ENCODE data around the gene FUT2. TPM values are rescaled to one million over a fixed set of nuclear protein-coding genes. Genes with fewer than 3 reads are reported as not detected.

Gene FUT2
- total and polyA plus RNA-seq, 2 of the 13 experiments (the other 11 are each of a cell fraction or from before 2014, with no cell fraction given), result 0.07 TPM; not detected in 1

DNA sequence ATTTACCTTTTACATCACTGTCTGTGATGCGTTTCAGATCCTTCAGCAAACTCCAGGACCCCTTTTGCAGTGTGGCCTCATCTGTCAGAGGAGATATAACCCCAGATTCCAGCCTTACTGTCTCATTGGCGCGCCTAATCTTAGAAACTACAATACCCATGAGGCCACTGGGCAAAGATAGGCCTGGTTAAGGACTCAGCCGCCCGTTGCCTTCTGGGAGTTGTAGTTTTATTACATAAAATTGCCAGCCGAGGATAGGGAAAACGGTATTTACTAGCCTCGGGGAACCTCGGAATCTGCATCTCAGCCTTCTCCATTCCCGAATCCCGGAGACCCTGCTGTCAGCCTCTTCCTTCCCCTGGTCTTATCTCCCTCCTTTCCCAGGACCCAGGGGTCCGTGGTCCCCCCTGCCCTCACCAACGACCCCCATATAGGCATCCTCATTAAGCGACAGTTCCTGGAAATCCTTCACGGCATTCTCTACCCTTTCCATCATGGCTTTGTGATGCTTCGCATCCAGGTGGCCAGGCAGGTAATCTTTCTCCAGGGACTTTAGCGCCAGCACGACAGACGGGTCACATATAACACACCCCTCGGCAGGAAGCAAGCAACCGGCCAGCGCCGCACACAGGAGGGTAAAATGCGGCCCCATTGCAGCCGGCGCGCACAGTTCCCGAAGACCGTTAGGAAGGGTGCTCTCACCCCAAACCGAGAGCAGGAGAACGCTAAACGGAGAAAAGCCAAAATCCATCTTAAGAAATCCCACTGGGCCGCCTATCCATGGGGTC, 49.6 kb downstream of the FUT2 start:
- no peak overlapping the region for H3K27ac ChIP-seq (ENCODE audit: extremely low read length, insufficient read depth, low read length)
- no peaks in the 10 kb centered on the region for H3K9me3 ChIP-seq (ENCODE audit: low read length)
- intact Hi-C loops (cut with micrococcal nuclease; ENCODE audit: unreplicated experiment), result no loop called here
- FAIRE-seq, result peak; percentile 43
- H2AFZ ChIP-seq (ENCODE audit: low read length), result no peak overlapping the region
- peak; percentile 51 for DNase-seq (ENCODE audit: low spot score)
- H3K4me3 ChIP-seq (replicated peaks in 1 of 3; ENCODE audit: insufficient read depth in 1 of 3, low read depth in 2 of 3, low read length in 3 of 3), result no peak overlapping the region
- H3K9ac ChIP-seq (ENCODE audit: insufficient read depth, low read depth, low read length), result no peak overlapping the region
- H3K36me3 ChIP-seq (replicated peaks in 1 of 2; ENCODE audit: control insufficient read depth in 1 of 2, insufficient read depth in 2 of 2, low read length in 2 of 2), result no peaks in the 10 kb centered on the region
- CTCF ChIA-PET (ENCODE audit: low intra/inter-chr PET ratio, low total read pairs), result no interaction called here
- 66% methylated on average over 31 of the region's 33 CpGs for WGBS (ENCODE audit: low lambda C conversion rate)
- no peaks in the 10 kb centered on the region for H3K79me2 ChIP-seq (ENCODE audit: insufficient read depth, low read length)
- no peaks in the 10 kb centered on the region for H4K20me1 ChIP-seq (ENCODE audit: insufficient read depth, low read length)
- peak overlapping the region; percentile 54 for H3K4me2 ChIP-seq (ENCODE audit: low read depth, low read length)
- in situ Hi-C loops (cut with HindIII; ENCODE audit: extremely low pct_ligation_motif_present, low pct_unique_long_range_greater_than_20kb), result no loop called here
- H3K27me3 ChIP-seq (ENCODE audit: control insufficient read depth in 1 of 2, insufficient read depth in 2 of 2, low read length in 2 of 2), result peaks cover 0 to 1% of the 10 kb centered on the region in 2 experiments; a peak in 1 of 5 replicates
- H3K4me1 ChIP-seq (ENCODE audit: insufficient read depth, low read length), result peaks cover 53% of the 10 kb centered on the region
- no TSS peak for BruUV-seq (replicated peaks)
- POLR2A ChIA-PET, result interaction anchor here (1.1 to 1.3 kb wide), 2 partner anchors 12 to 112 kb away, joined by 3 read pairs; no protein-coding TSS in a partner anchor
- ATAC-seq, result peak; percentile 80
- peak; percentile 23; the same call in 1 of the 2 replicates for TF ChIP-seq SAP130 (CRISPR knock-in tag; IDR thresholded peaks at IDR 0.05; ENCODE audit: low read depth)
- TF ChIP-seq ZNF724P (CRISPR knock-in tag; IDR thresholded peaks at IDR 0.05; ENCODE audit: borderline replicate concordance), result no peak
- peak; percentile 98 for TF ChIP-seq SUZ12 (IDR thresholded peaks at IDR 0.05; ENCODE audit: low read depth, low read length)
- no peak for TF ChIP-seq ZBTB1 (CRISPR knock-in tag; IDR thresholded peaks at IDR 0.05; ENCODE audit: borderline replicate concordance)
- no peak for TF ChIP-seq ZNF589 (CRISPR knock-in tag; conservative IDR thresholded peaks at IDR 0.05)
- TF ChIP-seq, protein P1, sequence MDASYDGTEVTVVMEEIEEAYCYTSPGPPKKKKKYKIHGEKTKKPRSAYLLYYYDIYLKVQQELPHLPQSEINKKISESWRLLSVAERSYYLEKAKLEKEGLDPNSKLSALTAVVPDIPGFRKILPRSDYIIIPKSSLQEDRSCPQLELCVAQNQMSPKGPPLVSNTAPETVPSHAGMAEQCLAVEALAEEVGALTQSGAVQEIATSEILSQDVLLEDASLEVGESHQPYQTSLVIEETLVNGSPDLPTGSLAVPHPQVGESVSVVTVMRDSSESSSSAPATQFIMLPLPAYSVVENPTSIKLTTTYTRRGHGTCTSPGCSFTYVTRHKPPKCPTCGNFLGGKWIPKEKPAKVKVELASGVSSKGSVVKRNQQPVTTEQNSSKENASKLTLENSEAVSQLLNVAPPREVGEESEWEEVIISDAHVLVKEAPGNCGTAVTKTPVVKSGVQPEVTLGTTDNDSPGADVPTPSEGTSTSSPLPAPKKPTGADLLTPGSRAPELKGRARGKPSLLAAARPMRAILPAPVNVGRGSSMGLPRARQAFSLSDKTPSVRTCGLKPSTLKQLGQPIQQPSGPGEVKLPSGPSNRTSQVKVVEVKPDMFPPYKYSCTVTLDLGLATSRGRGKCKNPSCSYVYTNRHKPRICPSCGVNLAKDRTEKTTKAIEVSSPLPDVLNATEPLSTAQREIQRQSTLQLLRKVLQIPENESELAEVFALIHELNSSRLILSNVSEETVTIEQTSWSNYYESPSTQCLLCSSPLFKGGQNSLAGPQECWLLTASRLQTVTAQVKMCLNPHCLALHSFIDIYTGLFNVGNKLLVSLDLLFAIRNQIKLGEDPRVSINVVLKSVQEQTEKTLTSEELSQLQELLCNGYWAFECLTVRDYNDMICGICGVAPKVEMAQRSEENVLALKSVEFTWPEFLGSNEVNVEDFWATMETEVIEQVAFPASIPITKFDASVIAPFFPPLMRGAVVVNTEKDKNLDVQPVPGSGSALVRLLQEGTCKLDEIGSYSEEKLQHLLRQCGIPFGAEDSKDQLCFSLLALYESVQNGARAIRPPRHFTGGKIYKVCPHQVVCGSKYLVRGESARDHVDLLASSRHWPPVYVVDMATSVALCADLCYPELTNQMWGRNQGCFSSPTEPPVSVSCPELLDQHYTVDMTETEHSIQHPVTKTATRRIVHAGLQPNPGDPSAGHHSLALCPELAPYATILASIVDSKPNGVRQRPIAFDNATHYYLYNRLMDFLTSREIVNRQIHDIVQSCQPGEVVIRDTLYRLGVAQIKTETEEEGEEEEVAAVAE (CRISPR knock-in tag; IDR thresholded peaks at IDR 0.05; ENCODE audit: borderline replicate concordance), result peak; percentile 40; the same call in 1 of the 2 replicates
- TF ChIP-seq, protein P2, sequence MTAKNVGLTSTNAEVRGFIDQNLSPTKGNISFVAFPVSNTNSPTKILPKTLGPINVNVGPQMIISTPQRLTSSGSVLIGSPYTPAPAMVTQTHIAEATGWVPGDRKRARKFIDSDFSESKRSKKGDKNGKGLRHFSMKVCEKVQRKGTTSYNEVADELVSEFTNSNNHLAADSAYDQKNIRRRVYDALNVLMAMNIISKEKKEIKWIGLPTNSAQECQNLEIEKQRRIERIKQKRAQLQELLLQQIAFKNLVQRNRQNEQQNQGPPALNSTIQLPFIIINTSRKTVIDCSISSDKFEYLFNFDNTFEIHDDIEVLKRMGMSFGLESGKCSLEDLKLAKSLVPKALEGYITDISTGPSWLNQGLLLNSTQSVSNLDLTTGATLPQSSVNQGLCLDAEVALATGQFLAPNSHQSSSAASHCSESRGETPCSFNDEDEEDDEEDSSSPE (CRISPR knock-in tag; IDR thresholded peaks at IDR 0.05), result peak; percentile 27; the same call in 1 of the 2 replicates
- TF ChIP-seq DNMT1 (CRISPR knock-in tag; IDR thresholded peaks at IDR 0.05), result no peak
- peak; percentile 46; the same call in 1 of the 2 replicates for TF ChIP-seq FOXC1 (CRISPR knock-in tag; IDR thresholded peaks at IDR 0.05; ENCODE audit: borderline replicate concordance)
- TF ChIP-seq YY1 (IDR thresholded peaks at IDR 0.05; ENCODE audit: insufficient read depth, insufficient replicate concordance, low read depth, low read length), result no peak
- peak; percentile 98 for TF ChIP-seq ZNF143 (CRISPR knock-in tag; IDR thresholded peaks at IDR 0.05)
- TF ChIP-seq ZNF280B (CRISPR knock-in tag; IDR thresholded peaks at IDR 0.05; ENCODE audit: borderline replicate concordance), result no peak
- TF ChIP-seq ZFX (CRISPR knock-in tag; IDR thresholded peaks at IDR 0.05; ENCODE audit: low read depth), result peak; percentile 32; the same call in 1 of the 2 replicates
- TF ChIP-seq HOXD1 (CRISPR knock-in tag; IDR thresholded peaks at IDR 0.05), result no peak
